Naive thymus-derived CD4-positive, alpha-beta T cell (primary cell): ENCODE measurements around the gene RSPRY1. TPM values are rescaled to one million over a fixed set of nuclear protein-coding genes. Genes with fewer than 3 reads are reported as not detected.
"Not testable (repeated sequence)": the region's sequence is repeated elsewhere in the genome, so short reads cannot be mapped to it uniquely, and the experiment has no call there.

ENCODE experiments used
- ATAC-seq: fragments of 150-1000 bp; cut with Tn5 transposase; 2 replicates; pipeline ENCODE4 v1.10.0; 2021; ENCODE audit warnings: mild to moderate bottlenecking, moderate library complexity
- CTCF ChIA-PET: fragments of 350-600 bp; sonication (Branson Sonifier 250); formaldehyde crosslinking; loops from one replicate; lab custom pipeline; 2021; ENCODE audit warnings: antibody characterized with exemption; lab: Charles Lee
- POLR2A ChIA-PET: fragments of 350-600 bp; sonication (Branson Sonifier 250); formaldehyde crosslinking; loops from one replicate; lab custom pipeline; 2021; ENCODE audit warnings: antibody characterized with exemption, inconsistent platforms; lab: Charles Lee
- DNase-seq, 9 donors: peaks; one replicate each; pipeline versions ENCODE4 v3.0.0 to v3.0.0-alpha.2; 2020 to 2022; ENCODE audit warnings: mixed read lengths in 1 of 9
- H3K27ac ChIP-seq: one replicate; pipeline ENCODE4 v1.7.0; 2013; ENCODE audit warnings: mild to moderate bottlenecking, low read depth, low read length, moderate library complexity
- H3K27me3 ChIP-seq, 2 donors: one replicate each; pipeline ENCODE4 v1.7.0; 2013; ENCODE audit warnings: low read length in 2 of 2, mild to moderate bottlenecking in 2 of 2, moderate library complexity in 2 of 2; ENCODE audit not compliant: control insufficient read depth in 2 of 2, insufficient read depth in 2 of 2
- H3K36me3 ChIP-seq, 3 experiments: 1 replicate in 2 of 3; 2 replicates in 1 of 3; pipeline ENCODE4 v1.7.0; 2013; ENCODE audit warnings: low read length in 3 of 3, mild to moderate bottlenecking in 3 of 3, moderate library complexity in 1 of 3; ENCODE audit not compliant: insufficient read depth in 3 of 3, control insufficient read depth in 2 of 3
- H3K4me1 ChIP-seq, 2 donors: one replicate each; pipeline ENCODE4 v1.7.0; 2013; ENCODE audit warnings: low read length in 2 of 2, mild to moderate bottlenecking in 2 of 2, moderate library complexity in 1 of 2; ENCODE audit not compliant: control insufficient read depth in 2 of 2, insufficient read depth in 2 of 2
- H3K4me3 ChIP-seq: 2 replicates; pipeline ENCODE4 v1.7.0; 2013; ENCODE audit warnings: mild to moderate bottlenecking, low read length
- H3K9me3 ChIP-seq, 3 experiments: 1 replicate in 2 of 3; 2 replicates in 1 of 3; pipeline ENCODE4 v1.7.0; 2013; ENCODE audit warnings: low read length in 3 of 3; ENCODE audit not compliant: control insufficient read depth in 2 of 3
- H3K27ac Mint-ChIP-seq, 9 donors: one replicate each; pipeline ENCODE4 v1.8.0; 2020 to 2022; ENCODE audit warnings: mixed read lengths in 9 of 9, mild to moderate bottlenecking in 8 of 9, moderate library complexity in 5 of 9, inconsistent platforms in 2 of 9
- H3K27me3 Mint-ChIP-seq, 5 donors: one replicate each; pipeline ENCODE4 v1.8.0; 2021 to 2022; ENCODE audit warnings: mixed read lengths in 5 of 5, mild to moderate bottlenecking in 1 of 5
- H3K36me3 Mint-ChIP-seq, 5 donors: one replicate each; pipeline ENCODE4 v1.8.0; 2020 to 2022; ENCODE audit warnings: mixed read lengths in 5 of 5, mild to moderate bottlenecking in 3 of 5, inconsistent platforms in 1 of 5
- H3K4me1 Mint-ChIP-seq, 7 donors: one replicate each; pipeline ENCODE4 v1.8.0; 2020 to 2022; ENCODE audit warnings: mixed read lengths in 7 of 7, mild to moderate bottlenecking in 3 of 7, inconsistent platforms in 1 of 7
- H3K4me3 Mint-ChIP-seq, 10 donors: one replicate each; pipeline ENCODE4 v1.8.0; 2020 to 2022; ENCODE audit warnings: mild to moderate bottlenecking in 10 of 10, mixed read lengths in 10 of 10, moderate library complexity in 6 of 10, inconsistent platforms in 2 of 10
- H3K9me3 Mint-ChIP-seq, 11 donors: one replicate each; pipeline ENCODE4 v1.8.0; 2020 to 2022; ENCODE audit warnings: mixed read lengths in 11 of 11, mild to moderate bottlenecking in 4 of 11, inconsistent platforms in 1 of 11, moderate library complexity in 1 of 11
- intact Hi-C, 2 donors: fragments of 100-400 bp; cut with micrococcal nuclease; formaldehyde crosslinking; loops; one replicate each; pipeline ENCODE4 v1.15.1; 2023
- polyA plus RNA-seq, 2 donors: library from polyadenylated mRNA; unstranded; fragments of 300-500 nt; fragmentation: Illumina TruSeq; gene quantifications; one replicate each; pipeline ENCODE4 v1.2.3, GENCODE V29; 2021
- total RNA-seq, 6 experiments: library from RNA in 5 of 6; stranded (reverse) in 5 of 6; gene quantifications; 1 replicate in 5 of 6; 2 replicates in 1 of 6; pipeline ENCODE4 v1.2.3 and lab custom pipeline; 2021 to 2026

The RSPRY1 gene
- total and polyA plus RNA-seq, 7 experiments from 2014 or later = 22.2 to 40.5 (median 33.6) TPM

DNA sequence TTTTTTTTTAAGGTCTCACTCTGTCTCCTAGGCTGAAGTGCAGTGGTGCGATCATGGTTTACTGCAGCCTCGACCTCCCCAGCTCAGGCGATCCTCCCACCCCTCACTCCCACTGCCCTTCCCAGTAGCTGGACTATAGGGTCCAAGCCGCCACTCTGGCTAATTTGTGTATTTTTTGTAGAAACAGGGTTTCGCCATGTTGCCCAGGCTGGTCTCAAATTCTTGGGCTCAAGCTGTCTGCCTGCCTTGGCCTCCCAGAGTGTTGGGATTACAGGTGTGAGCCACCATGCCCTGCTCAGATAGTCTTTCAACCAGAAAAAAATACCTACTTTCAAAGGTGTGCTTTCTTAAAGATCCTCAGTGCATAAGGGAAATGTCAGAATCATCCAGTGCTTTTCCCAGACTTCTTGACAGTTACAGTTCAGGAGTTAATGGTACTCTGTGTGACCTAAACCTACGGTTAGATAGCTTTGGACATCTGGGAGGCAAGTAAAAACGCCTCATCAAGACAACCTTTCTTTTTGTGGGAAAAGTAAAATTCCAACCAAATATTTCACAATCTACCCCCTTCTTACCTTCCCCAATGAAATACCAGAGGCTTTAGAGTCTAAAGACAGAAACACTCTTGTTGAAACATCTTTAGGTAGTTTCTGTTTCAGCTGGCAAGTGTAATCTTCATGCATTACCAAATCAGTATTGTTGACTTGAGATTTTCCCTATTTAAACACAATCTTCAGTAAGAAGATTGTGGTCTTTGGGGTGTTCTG is 6.8 kb downstream of the RSPRY1 start:
- POLR2A ChIA-PET = no interaction called here
- CTCF ChIA-PET = no interaction called here
- Histone ChIP-seq H3K4me1 (peaks cover 1 to 9% of the 10 kb centered on the region in 2 donors), H3K27ac (no peak overlapping the region), H3K36me3 (no peaks in the 10 kb centered on the region), H3K27me3 (no peaks in the 10 kb centered on the region), H3K4me3 (no peak overlapping the region), H3K9me3 (no peaks in the 10 kb centered on the region)
- no peaks in the 10 kb centered on the region for H3K9me3 Mint-ChIP-seq
- H3K4me1 Mint-ChIP-seq = peaks cover 22 to 72% (median 60%) of the 10 kb centered on the region in 7 donors
- peaks cover 0 to 13% (median 4%) of the 10 kb centered on the region in 5 donors for H3K36me3 Mint-ChIP-seq
- H3K27ac Mint-ChIP-seq = no peak overlapping the region
- H3K27me3 Mint-ChIP-seq = no peaks in the 10 kb centered on the region
- no peak overlapping the region for H3K4me3 Mint-ChIP-seq
- ATAC-seq (no peak), DNase-seq (no peak)
- intact Hi-C loops = no loop called here

DNA sequence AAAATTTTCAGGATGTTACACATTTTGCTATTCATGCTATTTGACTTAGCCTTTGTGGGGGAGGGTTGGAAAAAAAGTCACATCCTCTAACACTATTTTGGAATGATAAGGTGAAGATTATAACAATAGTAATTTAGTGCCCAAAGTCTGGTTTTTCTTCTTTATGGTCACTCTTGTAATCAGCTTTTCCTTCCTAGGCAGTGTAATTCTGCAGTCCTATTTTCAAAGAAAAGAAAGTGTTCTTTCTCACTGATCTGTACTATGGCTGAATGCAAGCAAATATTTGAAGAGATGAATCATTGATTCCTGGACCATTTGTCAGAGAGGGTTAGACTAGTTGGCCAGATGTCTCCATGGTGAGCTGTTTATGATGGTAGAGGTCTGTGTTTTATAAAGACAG is 8.4 kb downstream of the RSPRY1 start:
- Histone ChIP-seq H3K27ac (no peak overlapping the region), H3K4me3 (no peak overlapping the region), H3K4me1 (peaks cover 0 to 6% of the 10 kb centered on the region in 2 donors), H3K36me3 (no peaks in the 10 kb centered on the region), H3K9me3 (no peaks in the 10 kb centered on the region), H3K27me3 (no peaks in the 10 kb centered on the region)
- H3K4me3 Mint-ChIP-seq = no peak overlapping the region
- H3K4me1 Mint-ChIP-seq = peaks cover 16 to 62% (median 56%) of the 10 kb centered on the region in 7 donors
- DNase-seq (no peak), ATAC-seq (no peak)
- H3K27ac Mint-ChIP-seq = peak overlapping the region in 1 of 9 donors; percentile 6
- POLR2A ChIA-PET = no interaction called here
- CTCF ChIA-PET = interaction anchor here (0.6 kb wide), 1 partner anchor 223 kb away, joined by 3 read pairs; no protein-coding TSS in a partner anchor
- no peaks in the 10 kb centered on the region for H3K9me3 Mint-ChIP-seq
- H3K27me3 Mint-ChIP-seq = no peaks in the 10 kb centered on the region
- intact Hi-C loops = no loop called here
- H3K36me3 Mint-ChIP-seq = peaks cover 0 to 21% (median 6%) of the 10 kb centered on the region in 5 donors

DNA sequence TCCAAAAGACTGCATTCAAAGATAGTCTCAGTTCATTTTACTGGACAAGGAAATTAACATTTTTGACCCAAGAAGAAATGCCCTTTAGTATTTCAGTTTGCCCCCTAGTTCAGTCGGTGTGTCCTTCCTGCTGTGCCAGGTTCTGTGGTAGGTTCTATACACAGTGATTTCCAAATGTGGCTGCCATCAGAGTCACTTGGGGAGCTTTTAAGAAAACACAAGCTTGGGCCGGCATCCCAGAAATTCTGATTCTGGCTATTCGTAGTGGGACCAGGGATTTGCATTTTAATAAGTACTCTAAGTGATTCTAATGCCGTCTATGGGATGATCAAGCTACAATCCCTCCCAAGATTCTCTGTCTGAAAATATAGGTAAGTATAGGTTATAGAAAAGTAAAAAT is 10.2 kb downstream of the RSPRY1 start:
- Mint-ChIP-seq H3K27ac (peak overlapping the region in 1 of 9 donors; percentile 48), H3K9me3 (no peaks in the 10 kb centered on the region), H3K27me3 (no peaks in the 10 kb centered on the region), H3K36me3 (peaks cover 0 to 17% (median 6%) of the 10 kb centered on the region in 5 donors), H3K4me1 (peaks cover 10 to 49% (median 43%) of the 10 kb centered on the region in 7 donors), H3K4me3 (no peak overlapping the region)
- H3K36me3 ChIP-seq = no peaks in the 10 kb centered on the region
- DNase-seq = no peak
- ChIA-PET CTCF (no interaction called here), POLR2A (no interaction called here)
- H3K4me1 ChIP-seq = peaks cover 0 to 1% of the 10 kb centered on the region in 2 donors
- H3K27me3 ChIP-seq = no peaks in the 10 kb centered on the region
- ATAC-seq = no peak
- H3K9me3 ChIP-seq = no peaks in the 10 kb centered on the region
- H3K4me3 ChIP-seq = no peak overlapping the region
- H3K27ac ChIP-seq = no peak overlapping the region
- intact Hi-C loops = no loop called here

DNA sequence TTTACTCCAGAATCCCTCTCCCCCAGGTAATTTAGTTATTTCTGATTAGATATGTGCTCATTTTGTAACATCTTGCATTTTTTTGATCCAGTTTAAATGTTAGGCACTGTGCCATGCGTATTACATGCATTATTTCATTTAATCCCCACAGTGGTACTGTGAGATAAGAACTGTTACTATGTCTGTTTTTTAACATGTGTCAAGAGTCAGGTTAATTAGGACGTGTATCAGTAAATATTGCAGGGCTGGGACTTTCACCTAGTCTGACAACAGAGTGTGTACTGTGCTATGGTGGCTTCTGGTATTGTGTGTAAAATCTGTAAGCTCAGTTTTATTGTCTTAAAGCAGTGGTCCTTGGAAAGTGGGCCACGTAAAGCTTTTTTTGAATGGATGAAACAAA is 10.6 kb downstream of the RSPRY1 start:
- H3K27me3 ChIP-seq = no peaks in the 10 kb centered on the region
- H3K9me3 ChIP-seq = no peaks in the 10 kb centered on the region
- Mint-ChIP-seq H3K4me1 (peaks cover 10 to 46% (median 40%) of the 10 kb centered on the region in 7 donors), H3K27me3 (no peaks in the 10 kb centered on the region), H3K9me3 (no peaks in the 10 kb centered on the region), H3K36me3 (peaks cover 0 to 17% (median 6%) of the 10 kb centered on the region in 5 donors), H3K4me3 (no peak overlapping the region), H3K27ac (no peak overlapping the region)
- H3K27ac ChIP-seq = no peak overlapping the region
- ATAC-seq (no peak), DNase-seq (no peak)
- ChIA-PET CTCF (interaction anchor here (0.6 kb wide), 1 partner anchor 17 kb away, joined by 3 read pairs; no protein-coding TSS in a partner anchor), POLR2A (no interaction called here)
- intact Hi-C loops = no loop called here
- H3K36me3 ChIP-seq = no peaks in the 10 kb centered on the region
- no peaks in the 10 kb centered on the region for H3K4me1 ChIP-seq
- H3K4me3 ChIP-seq = no peak overlapping the region

DNA sequence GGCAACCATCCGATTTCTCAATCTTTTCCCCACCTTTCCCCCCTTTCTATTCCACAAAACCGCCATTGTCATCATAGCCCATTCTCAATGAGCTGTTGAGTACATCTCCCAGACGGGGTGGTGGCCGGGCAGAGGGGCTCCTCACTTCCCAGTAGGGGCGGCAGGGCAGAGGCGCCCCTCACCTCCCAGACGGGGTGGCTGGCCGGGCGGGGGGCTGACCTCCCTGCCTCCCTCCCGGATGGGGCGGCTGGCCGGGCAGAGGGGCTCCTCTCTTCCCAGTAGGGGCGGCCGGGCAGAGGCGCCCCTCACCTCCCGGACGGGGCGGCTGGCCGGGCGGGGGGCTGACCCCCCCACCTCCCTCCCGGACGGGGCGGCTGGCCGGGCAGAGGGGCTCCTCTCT is 14.2 kb downstream of the RSPRY1 start:
- CTCF ChIA-PET, DNase-seq, H3K9me3 ChIP-seq, H3K4me1 ChIP-seq, H3K27me3 ChIP-seq, intact Hi-C loops, H3K4me3 Mint-ChIP-seq, H3K9me3 Mint-ChIP-seq, H3K27ac ChIP-seq, ATAC-seq, POLR2A ChIA-PET, H3K27ac Mint-ChIP-seq, H3K27me3 Mint-ChIP-seq, H3K4me3 ChIP-seq: not testable (repeated sequence)
- H3K36me3 Mint-ChIP-seq = peaks cover 0 to 18% (median 10%) of the 10 kb centered on the region in 5 donors
- peaks cover 6 to 30% (median 23%) of the 10 kb centered on the region in 7 donors for H3K4me1 Mint-ChIP-seq
- peaks cover 0 to 11% (median 8%) of the 10 kb centered on the region in 3 experiments for H3K36me3 ChIP-seq

DNA sequence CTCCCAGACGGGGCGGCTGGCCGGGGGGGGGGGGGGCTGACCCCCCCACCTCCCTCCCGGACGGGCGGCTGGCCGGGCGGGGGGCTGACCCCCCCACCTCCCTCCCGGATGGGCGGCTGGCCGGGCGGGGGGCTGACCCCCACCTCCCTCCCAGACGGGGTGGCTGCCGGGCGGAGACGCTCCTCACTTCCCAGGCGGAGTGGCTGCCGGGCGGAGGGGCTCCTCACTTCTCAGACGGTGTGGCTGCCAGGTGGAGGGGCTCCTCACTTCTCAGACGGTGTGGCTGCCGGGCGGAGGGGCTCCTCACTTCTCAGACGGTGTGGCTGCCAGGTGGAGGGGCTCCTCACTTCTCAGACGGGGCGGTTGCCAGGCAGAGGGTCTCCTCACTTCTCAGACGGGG is 14.8 kb downstream of the RSPRY1 start:
- POLR2A ChIA-PET, H3K9me3 Mint-ChIP-seq, CTCF ChIA-PET, H3K4me3 ChIP-seq, H3K9me3 ChIP-seq, intact Hi-C loops, H3K4me1 ChIP-seq, H3K27me3 Mint-ChIP-seq, H3K27ac Mint-ChIP-seq, ATAC-seq, H3K27me3 ChIP-seq, DNase-seq, H3K27ac ChIP-seq, H3K4me3 Mint-ChIP-seq: not testable (repeated sequence)
- peaks cover 6 to 29% (median 20%) of the 10 kb centered on the region in 7 donors for H3K4me1 Mint-ChIP-seq
- H3K36me3 Mint-ChIP-seq = peaks cover 0 to 24% (median 10%) of the 10 kb centered on the region in 5 donors
- H3K36me3 ChIP-seq = peaks cover 0 to 16% (median 8%) of the 10 kb centered on the region in 3 experiments
